ENCODE results near the gene NUDC.

Gene NUDC

DNA sequence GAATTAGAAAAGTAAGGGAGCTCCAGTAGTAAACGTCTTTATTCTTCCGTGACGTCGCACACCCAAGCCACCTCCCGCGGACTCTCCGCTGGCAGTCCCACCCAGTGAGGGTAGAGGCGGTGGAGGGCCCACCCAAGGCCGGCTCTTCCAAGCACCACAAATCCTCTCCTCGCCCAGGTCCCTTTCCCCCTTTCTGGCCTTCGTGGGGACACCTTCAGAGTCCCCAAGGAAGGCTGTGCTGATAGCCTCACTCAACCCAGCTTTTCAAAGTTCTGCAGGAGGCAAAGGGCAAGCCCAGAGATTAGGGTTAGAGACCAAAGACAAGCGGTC, 31.1 kb upstream of the NUDC start:
- Histone ChIP-seq H3K27me3 (ENCODE audit: control insufficient read depth, insufficient read depth, low read length) (no peaks in the 10 kb centered on the region), H3K9ac (ENCODE audit: low read depth, low read length) (peak overlapping the region; percentile 45; the same call in 1 of the 2 replicates), H3K36me3 (ENCODE audit: control insufficient read depth, insufficient read depth, low read length) (peaks cover 50% of the 10 kb centered on the region), H3K27ac (ENCODE audit: low read depth, low read length) (peak overlapping the region; percentile 80), H3K9me3 (ENCODE audit: control insufficient read depth, insufficient read depth, low read length) (no peaks in the 10 kb centered on the region), H3K4me1 (ENCODE audit: control insufficient read depth, insufficient read depth, low read length) (peaks cover 4% of the 10 kb centered on the region; the same call in 1 of the 2 replicates), H3K4me3 (ENCODE audit: low read depth, low read length) (peak overlapping the region; percentile 87)

DNA sequence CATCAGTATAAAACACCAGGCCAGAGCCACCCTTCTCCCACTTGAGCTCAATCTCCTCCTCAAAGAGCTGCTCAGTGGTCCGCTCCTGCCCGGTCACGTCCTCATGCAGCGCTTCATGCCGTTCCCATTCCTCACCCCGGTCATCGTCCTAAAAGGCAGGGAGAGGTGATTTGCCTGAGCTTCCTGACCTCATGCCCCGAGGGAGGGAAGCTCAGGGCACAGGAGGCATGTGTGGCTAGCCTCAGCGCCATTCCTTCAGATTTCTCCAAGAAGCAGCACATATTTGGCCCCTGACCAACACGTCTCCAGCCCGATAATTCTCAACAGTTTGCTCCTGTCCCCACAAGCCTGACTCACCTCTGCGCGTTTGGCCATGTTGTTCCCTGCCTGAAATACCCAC, 27.3 kb upstream of the NUDC start:
- Histone ChIP-seq H3K36me3 (ENCODE audit: control insufficient read depth, insufficient read depth, low read length) (peaks cover 49% of the 10 kb centered on the region), H3K27ac (ENCODE audit: low read depth, low read length) (no peak overlapping the region), H3K4me1 (ENCODE audit: control insufficient read depth, insufficient read depth, low read length) (peaks cover 5% of the 10 kb centered on the region; the same call in 1 of the 2 replicates), H3K9ac (ENCODE audit: low read depth, low read length) (no peak overlapping the region), H3K27me3 (ENCODE audit: control insufficient read depth, insufficient read depth, low read length) (no peaks in the 10 kb centered on the region), H3K9me3 (ENCODE audit: control insufficient read depth, insufficient read depth, low read length) (no peaks in the 10 kb centered on the region), H3K4me3 (ENCODE audit: low read depth, low read length) (no peak overlapping the region)

DNA sequence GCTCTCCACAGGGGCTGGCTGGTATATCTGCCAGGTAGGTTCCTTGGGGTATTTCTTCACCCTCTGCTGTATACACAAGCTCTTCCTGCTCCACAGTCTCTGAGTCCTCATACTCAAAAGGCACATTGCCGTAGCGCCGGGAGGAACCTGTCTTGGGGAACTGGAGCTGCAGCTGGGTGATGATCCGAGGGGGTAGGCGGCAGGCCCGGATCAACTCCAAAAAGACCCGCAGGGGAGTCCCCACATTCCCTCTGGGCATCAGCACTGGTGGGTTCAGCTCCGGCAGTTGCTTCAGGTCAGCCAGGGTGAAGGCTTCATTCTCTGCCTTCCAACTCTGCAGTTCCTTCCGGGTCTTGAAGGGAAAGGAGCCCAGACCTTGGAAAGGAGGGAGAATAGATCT, 24.2 kb upstream of the NUDC start:
- no peak overlapping the region for H3K9ac ChIP-seq (ENCODE audit: low read depth, low read length)
- H3K27ac ChIP-seq (ENCODE audit: low read depth, low read length) = no peak overlapping the region
- H3K36me3 ChIP-seq (ENCODE audit: control insufficient read depth, insufficient read depth, low read length) = peaks cover 45% of the 10 kb centered on the region

DNA sequence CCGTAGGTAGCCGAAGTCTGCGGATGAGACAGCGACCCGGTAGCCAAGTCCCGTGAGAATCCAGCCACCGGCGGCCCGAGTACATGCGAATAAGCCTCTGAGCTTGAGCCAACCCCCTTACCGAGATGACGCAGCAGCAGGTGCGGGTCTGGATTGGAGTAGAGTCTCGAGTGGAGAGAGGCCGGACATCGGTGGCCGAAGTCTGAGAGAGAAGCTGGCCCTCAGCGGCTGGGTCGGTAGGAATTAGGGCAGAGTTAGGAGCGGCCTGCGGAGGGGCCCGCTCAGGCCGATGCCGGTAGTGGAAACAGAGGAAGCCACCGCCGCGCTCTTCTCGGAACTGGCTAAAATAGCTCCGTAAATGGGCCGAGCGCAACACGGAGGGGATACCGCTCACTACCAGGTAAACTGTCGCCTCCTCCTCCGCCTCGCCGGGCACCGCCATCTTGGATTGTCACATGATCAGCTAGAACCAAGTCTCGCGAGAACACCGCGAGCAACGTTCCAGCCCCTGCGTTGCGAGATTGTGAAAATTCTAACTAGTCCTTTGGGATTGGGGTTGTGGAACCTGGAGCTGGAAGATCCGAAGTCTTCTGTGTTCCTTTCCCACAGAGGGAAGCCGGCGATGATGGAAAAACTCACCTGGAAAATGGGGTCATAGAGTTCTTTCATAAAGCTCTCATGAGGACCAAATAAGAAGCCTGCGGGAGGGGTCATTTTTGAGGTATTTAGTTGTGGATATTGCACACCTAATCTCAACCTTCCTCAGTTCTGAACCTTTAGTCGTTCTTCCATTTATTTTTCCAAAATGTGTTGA, 21.3 kb upstream of the NUDC start, which contains the start of gene GPATCH3:
Gene GPATCH3, minus strand, starts transcription at position 467 of the 814 bp plus-strand sequence. Its CDS starts 25 bp downstream, at position 442.
- no peaks in the 10 kb centered on the region for H3K9me3 ChIP-seq (ENCODE audit: control insufficient read depth, insufficient read depth, low read length)
- peaks cover 23% of the 10 kb centered on the region for H3K36me3 ChIP-seq (ENCODE audit: control insufficient read depth, insufficient read depth, low read length)
- H3K4me1 ChIP-seq (ENCODE audit: control insufficient read depth, insufficient read depth, low read length) = peaks cover 6% of the 10 kb centered on the region; the same call in 1 of the 2 replicates
- H3K27me3 ChIP-seq (ENCODE audit: control insufficient read depth, insufficient read depth, low read length) = no peaks in the 10 kb centered on the region
- peak within 1 kb of the TSS; percentile 96 for H3K27ac ChIP-seq (ENCODE audit: low read depth, low read length)
- H3K9ac ChIP-seq (ENCODE audit: low read depth, low read length) = peak within 1 kb of the TSS; percentile 91
- H3K4me3 ChIP-seq (ENCODE audit: low read depth, low read length) = peak within 1 kb of the TSS; percentile 88

More for the DNA sequence above, 24.2 kb upstream of the NUDC start:
- Histone ChIP-seq H3K9me3 (ENCODE audit: control insufficient read depth, insufficient read depth, low read length) (no peaks in the 10 kb centered on the region), H3K4me3 (ENCODE audit: low read depth, low read length) (no peak overlapping the region), H3K4me1 (ENCODE audit: control insufficient read depth, insufficient read depth, low read length) (peaks cover 6% of the 10 kb centered on the region; the same call in 1 of the 2 replicates), H3K27me3 (ENCODE audit: control insufficient read depth, insufficient read depth, low read length) (no peaks in the 10 kb centered on the region)

DNA sequence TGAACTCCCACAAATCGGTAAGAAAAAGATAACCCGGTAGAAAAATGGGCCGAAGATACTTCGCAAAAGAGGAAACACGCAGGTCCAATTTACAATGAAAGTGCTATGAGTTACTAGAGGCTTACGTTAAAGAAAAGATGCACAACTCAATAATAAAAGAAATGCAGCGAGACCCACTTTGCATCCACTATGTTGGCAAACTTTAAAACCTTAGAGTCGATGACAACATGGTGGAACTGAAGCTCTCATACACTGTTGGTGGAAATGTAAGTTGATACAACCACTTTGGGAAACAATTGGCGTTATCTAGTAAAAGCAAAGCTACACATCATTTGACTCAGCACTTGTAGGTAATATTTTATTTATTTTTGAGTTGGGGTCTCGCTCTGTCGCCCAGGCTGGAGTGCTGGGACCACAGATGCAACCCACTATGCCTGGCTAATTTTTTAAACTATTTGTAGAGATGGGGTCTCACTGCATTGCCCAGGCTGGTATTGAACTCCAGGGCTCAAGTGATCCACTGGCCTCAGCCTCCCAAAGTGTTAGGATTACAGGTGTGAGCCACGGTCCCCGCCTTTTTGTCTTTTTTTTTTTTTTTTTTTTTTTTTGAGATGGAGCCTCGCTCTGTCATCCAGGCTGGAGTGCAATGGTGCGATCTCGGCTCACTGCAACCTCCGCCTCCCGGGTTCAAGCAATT, 20.6 kb upstream of the NUDC start:
- Histone ChIP-seq H3K9ac (ENCODE audit: low read depth, low read length) (peak overlapping the region; percentile 91), H3K27ac (ENCODE audit: low read depth, low read length) (peak overlapping the region; percentile 96), H3K27me3 (ENCODE audit: control insufficient read depth, insufficient read depth, low read length) (no peaks in the 10 kb centered on the region), H3K9me3 (ENCODE audit: control insufficient read depth, insufficient read depth, low read length) (no peaks in the 10 kb centered on the region), H3K36me3 (ENCODE audit: control insufficient read depth, insufficient read depth, low read length) (peaks cover 18% of the 10 kb centered on the region), H3K4me3 (ENCODE audit: low read depth, low read length) (peak overlapping the region; percentile 88), H3K4me1 (ENCODE audit: control insufficient read depth, insufficient read depth, low read length) (peaks cover 6% of the 10 kb centered on the region; the same call in 1 of the 2 replicates)

- no peaks in the 10 kb centered on the region for H3K4me1 ChIP-seq (ENCODE audit: control insufficient read depth, insufficient read depth, low read length)
- H3K36me3 ChIP-seq (ENCODE audit: control insufficient read depth, insufficient read depth, low read length) = no peaks in the 10 kb centered on the region
- H3K4me3 ChIP-seq (ENCODE audit: low read depth, low read length) = no peak overlapping the region
- H3K27me3 ChIP-seq (ENCODE audit: control insufficient read depth, insufficient read depth, low read length) = no peaks in the 10 kb centered on the region
- no peak overlapping the region for H3K27ac ChIP-seq (ENCODE audit: low read depth, low read length)
- no peaks in the 10 kb centered on the region for H3K9me3 ChIP-seq (ENCODE audit: control insufficient read depth, insufficient read depth, low read length)
- no peak overlapping the region for H3K9ac ChIP-seq (ENCODE audit: low read depth, low read length)
Measured at GRCh38 chr1:26907071-26907917, 14.2 kb upstream of the NUDC start.

GRCh38 chr1:26909951-26910342, 11.6 kb upstream of the NUDC start:
- Histone ChIP-seq H3K4me3 (ENCODE audit: low read depth, low read length) (no peak overlapping the region), H3K27ac (ENCODE audit: low read depth, low read length) (no peak overlapping the region), H3K9ac (ENCODE audit: low read depth, low read length) (no peak overlapping the region), H3K4me1 (ENCODE audit: control insufficient read depth, insufficient read depth, low read length) (no peaks in the 10 kb centered on the region), H3K9me3 (ENCODE audit: control insufficient read depth, insufficient read depth, low read length) (no peaks in the 10 kb centered on the region), H3K27me3 (ENCODE audit: control insufficient read depth, insufficient read depth, low read length) (no peaks in the 10 kb centered on the region), H3K36me3 (ENCODE audit: control insufficient read depth, insufficient read depth, low read length) (no peaks in the 10 kb centered on the region)

- Histone ChIP-seq H3K36me3 (ENCODE audit: control insufficient read depth, insufficient read depth, low read length) (no peaks in the 10 kb centered on the region), H3K27me3 (ENCODE audit: control insufficient read depth, insufficient read depth, low read length) (no peaks in the 10 kb centered on the region), H3K27ac (ENCODE audit: low read depth, low read length) (no peak overlapping the region), H3K4me3 (ENCODE audit: low read depth, low read length) (no peak overlapping the region), H3K9ac (ENCODE audit: low read depth, low read length) (no peak overlapping the region), H3K9me3 (ENCODE audit: control insufficient read depth, insufficient read depth, low read length) (no peaks in the 10 kb centered on the region), H3K4me1 (ENCODE audit: control insufficient read depth, insufficient read depth, low read length) (no peaks in the 10 kb centered on the region)
Measured at GRCh38 chr1:26910343-26911160, 11.0 kb upstream of the NUDC start.

DNA sequence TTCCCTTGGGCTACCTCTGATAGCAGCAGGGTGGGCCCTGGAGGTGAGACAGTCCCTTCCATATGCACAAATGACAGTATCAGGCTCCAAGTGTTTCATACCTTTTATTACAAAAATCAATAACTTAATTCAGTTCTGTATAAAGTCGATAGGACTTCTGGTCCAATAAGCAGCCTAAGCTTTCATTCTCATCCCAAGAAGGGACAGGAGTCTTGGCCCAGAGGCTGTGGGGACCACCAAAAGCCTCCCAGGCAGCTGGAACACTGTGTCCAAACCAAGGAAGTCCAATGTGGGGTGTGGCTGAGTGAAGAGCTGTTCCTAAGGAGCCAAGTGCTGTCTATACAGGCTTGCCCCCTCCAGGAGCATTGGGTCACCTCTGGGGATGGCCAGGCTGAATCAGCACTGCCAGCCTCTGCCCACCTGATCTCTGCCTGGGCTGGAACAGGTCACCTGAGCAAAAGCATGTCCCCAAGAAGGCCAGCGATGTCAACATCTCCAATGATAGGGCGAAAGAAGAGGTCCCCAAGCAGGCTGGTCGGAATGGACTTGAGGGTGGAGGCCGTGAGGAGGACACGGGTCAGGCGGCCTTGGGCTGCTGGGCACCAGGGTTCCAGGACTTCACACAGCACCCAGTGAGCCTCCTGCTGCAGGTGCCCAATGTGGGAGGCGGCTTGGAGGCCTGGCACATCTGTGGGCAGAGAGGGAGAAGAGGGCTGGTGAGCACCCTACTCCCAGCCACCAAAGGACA, 10.0 kb upstream of the NUDC start:
- no peak overlapping the region for H3K27ac ChIP-seq (ENCODE audit: low read depth, low read length)
- H3K9me3 ChIP-seq (ENCODE audit: control insufficient read depth, insufficient read depth, low read length) = no peaks in the 10 kb centered on the region
- H3K9ac ChIP-seq (ENCODE audit: low read depth, low read length) = no peak overlapping the region

GRCh38 chr1:26912147-26912490, 9.4 kb upstream of the NUDC start:
- Histone ChIP-seq H3K27me3 (ENCODE audit: control insufficient read depth, insufficient read depth, low read length) (no peaks in the 10 kb centered on the region), H3K36me3 (ENCODE audit: control insufficient read depth, insufficient read depth, low read length) (no peaks in the 10 kb centered on the region), H3K4me1 (ENCODE audit: control insufficient read depth, insufficient read depth, low read length) (no peaks in the 10 kb centered on the region), H3K4me3 (ENCODE audit: low read depth, low read length) (no peak overlapping the region), H3K9ac (ENCODE audit: low read depth, low read length) (no peak overlapping the region), H3K9me3 (ENCODE audit: control insufficient read depth, insufficient read depth, low read length) (no peaks in the 10 kb centered on the region), H3K27ac (ENCODE audit: low read depth, low read length) (no peak overlapping the region)

More for the DNA sequence above, 10.0 kb upstream of the NUDC start:
- H3K36me3 ChIP-seq (ENCODE audit: control insufficient read depth, insufficient read depth, low read length) = no peaks in the 10 kb centered on the region
- H3K27me3 ChIP-seq (ENCODE audit: control insufficient read depth, insufficient read depth, low read length) = no peaks in the 10 kb centered on the region
- H3K4me1 ChIP-seq (ENCODE audit: control insufficient read depth, insufficient read depth, low read length) = no peaks in the 10 kb centered on the region
- no peak overlapping the region for H3K4me3 ChIP-seq (ENCODE audit: low read depth, low read length)
